ENCODE measurements around the gene ZNF296. TPM values are rescaled to one million over a fixed set of nuclear protein-coding genes. Genes with fewer than 3 reads are reported as not detected.

Gene ZNF296
- total and polyA plus RNA-seq, 2 of the 13 experiments (the other 11 are each of a cell fraction or from before 2014, with no cell fraction given) = 0.26 to 0.62 TPM

- peak overlapping the region; percentile 92 for H3K9ac ChIP-seq (ENCODE audit: insufficient read depth, low read depth, low read length)
- peak overlapping the region; percentile 92 for H3K4me2 ChIP-seq (ENCODE audit: low read depth, low read length)
- ChIA-PET POLR2A (interaction anchor here (0.9 to 3.1 kb wide), 7 partner anchors 14 to 99 kb away, joined by 3 to 13 read pairs (median 10); partner anchors contain the start of genes CLASRP, PPP1R37 and TRAPPC6A), CTCF (ENCODE audit: low intra/inter-chr PET ratio, low total read pairs) (no interaction called here)
- FAIRE-seq = no peak
- peaks cover 5 to 9% of the 10 kb centered on the region in 2 experiments; a peak in 4 of 5 replicates for H3K36me3 ChIP-seq (replicated peaks in 1 of 2; ENCODE audit: control insufficient read depth in 1 of 2, insufficient read depth in 2 of 2, low read length in 2 of 2)
- no peak for DNase-seq (ENCODE audit: low spot score)
- no peaks in the 10 kb centered on the region; a peak in 1 of 5 replicates for H3K27me3 ChIP-seq (ENCODE audit: control insufficient read depth in 1 of 2, insufficient read depth in 2 of 2, low read length in 2 of 2)
- ATAC-seq = no peak
- H2AFZ ChIP-seq (ENCODE audit: low read length) = peak overlapping the region; percentile 62
- peak overlapping the region; percentile 48 for H3K27ac ChIP-seq (ENCODE audit: extremely low read length, insufficient read depth, low read length)
- in situ Hi-C loops (cut with HindIII; ENCODE audit: extremely low pct_ligation_motif_present, low pct_unique_long_range_greater_than_20kb) (no loop called here), intact Hi-C loops (cut with micrococcal nuclease; ENCODE audit: unreplicated experiment) (loop anchor here (5.0 kb wide), 1 partner anchor 49 kb away; no protein-coding TSS in a partner anchor)
- no peaks in the 10 kb centered on the region for H4K20me1 ChIP-seq (ENCODE audit: insufficient read depth, low read length)
- WGBS (ENCODE audit: low lambda C conversion rate) = 63% methylated on average over 8 of the region's 10 CpGs
- H3K4me1 ChIP-seq (ENCODE audit: insufficient read depth, low read length) = peaks cover 52% of the 10 kb centered on the region
- no TSS peak for BruUV-seq (replicated peaks)
- H3K9me3 ChIP-seq (ENCODE audit: low read length) = no peaks in the 10 kb centered on the region
- H3K4me3 ChIP-seq (replicated peaks in 1 of 3; ENCODE audit: insufficient read depth in 1 of 3, low read depth in 2 of 3, low read length in 3 of 3) = peak overlapping the region; percentile 40 to 95 (median 93)
- TF ChIP-seq ZNF629 (CRISPR knock-in tag; conservative IDR thresholded peaks at IDR 0.05) = peak; percentile 79
- TF ChIP-seq CBX2 (IDR thresholded peaks at IDR 0.05; ENCODE audit: low read depth, low read length) = no peak
- no peak for TF ChIP-seq CBX2 (CRISPR knock-in tag; IDR thresholded peaks at IDR 0.05; ENCODE audit: low read depth)
- TF ChIP-seq ZKSCAN1 (IDR thresholded peaks at IDR 0.05; ENCODE audit: low read length) = peak; percentile 72
- TF ChIP-seq ZNF24 (IDR thresholded peaks at IDR 0.05) = no peak
- no peak for TF ChIP-seq RFX5 (IDR thresholded peaks at IDR 0.05; ENCODE audit: low read depth, low read length)
- TF ChIP-seq AKNA (CRISPR knock-in tag; IDR thresholded peaks at IDR 0.05; ENCODE audit: borderline replicate concordance) = 0 out of 2 replicates have a peak, but pooled peaks have one; percentile 32
- TF ChIP-seq ZFP41 (CRISPR knock-in tag; IDR thresholded peaks at IDR 0.05; ENCODE audit: borderline replicate concordance) = 0 out of 2 replicates have a peak, but pooled peaks have one; percentile 21
- H3K79me2 ChIP-seq (ENCODE audit: insufficient read depth, low read length) = peaks cover 36% of the 10 kb centered on the region
These were observed 2.2 kb upstream of the ZNF296 start for GRCh38 chr19:45078390-45079062.
